ENCODE measurements around the gene VPS41.
A peak's percentile ranks its signal among the peaks of the same experiment; 100 is the strongest.

VPS41 gene

GRCh38 chr7:38828026-38828425 lies 81.0 kb downstream of the VPS41 start:
- no peak for TF ChIP-seq CTCF (conservative IDR thresholded peaks at IDR 0.05)
- H3K27ac ChIP-seq, result no peak overlapping the region

- H3K27ac ChIP-seq, result peak overlapping the region; percentile 28
- no peak for TF ChIP-seq CTCF (conservative IDR thresholded peaks at IDR 0.05)
These were observed 83.1 kb downstream of the VPS41 start for GRCh38 chr7:38825721-38826440.

- H3K27ac ChIP-seq, result no peak overlapping the region
- TF ChIP-seq CTCF (conservative IDR thresholded peaks at IDR 0.05), result no peak
These were observed 84.0 kb downstream of the VPS41 start for GRCh38 chr7:38824948-38825347.

- TF ChIP-seq CTCF (conservative IDR thresholded peaks at IDR 0.05), result no peak
- H3K27ac ChIP-seq, result no peak overlapping the region
These were observed 86.4 kb downstream of the VPS41 start for GRCh38 chr7:38822549-38822948.

GRCh38 chr7:38820571-38820970 lies 88.4 kb downstream of the VPS41 start:
- H3K27ac ChIP-seq, result no peak overlapping the region
- TF ChIP-seq CTCF (conservative IDR thresholded peaks at IDR 0.05), result no peak

- TF ChIP-seq CTCF (conservative IDR thresholded peaks at IDR 0.05), result no peak
- no peak overlapping the region for H3K27ac ChIP-seq
These were observed 89.5 kb downstream of the VPS41 start for GRCh38 chr7:38819463-38819862.

- H3K27ac ChIP-seq, result no peak overlapping the region
- no peak for TF ChIP-seq CTCF (conservative IDR thresholded peaks at IDR 0.05)
These were observed 91.5 kb downstream of the VPS41 start for GRCh38 chr7:38817526-38817925.
